ENCODE results near the gene BRCA1.
"Not testable (repeated sequence)": the region's sequence is repeated elsewhere in the genome, so short reads cannot be mapped to it uniquely, and the experiment has no call there.

The BRCA1 gene

DNA sequence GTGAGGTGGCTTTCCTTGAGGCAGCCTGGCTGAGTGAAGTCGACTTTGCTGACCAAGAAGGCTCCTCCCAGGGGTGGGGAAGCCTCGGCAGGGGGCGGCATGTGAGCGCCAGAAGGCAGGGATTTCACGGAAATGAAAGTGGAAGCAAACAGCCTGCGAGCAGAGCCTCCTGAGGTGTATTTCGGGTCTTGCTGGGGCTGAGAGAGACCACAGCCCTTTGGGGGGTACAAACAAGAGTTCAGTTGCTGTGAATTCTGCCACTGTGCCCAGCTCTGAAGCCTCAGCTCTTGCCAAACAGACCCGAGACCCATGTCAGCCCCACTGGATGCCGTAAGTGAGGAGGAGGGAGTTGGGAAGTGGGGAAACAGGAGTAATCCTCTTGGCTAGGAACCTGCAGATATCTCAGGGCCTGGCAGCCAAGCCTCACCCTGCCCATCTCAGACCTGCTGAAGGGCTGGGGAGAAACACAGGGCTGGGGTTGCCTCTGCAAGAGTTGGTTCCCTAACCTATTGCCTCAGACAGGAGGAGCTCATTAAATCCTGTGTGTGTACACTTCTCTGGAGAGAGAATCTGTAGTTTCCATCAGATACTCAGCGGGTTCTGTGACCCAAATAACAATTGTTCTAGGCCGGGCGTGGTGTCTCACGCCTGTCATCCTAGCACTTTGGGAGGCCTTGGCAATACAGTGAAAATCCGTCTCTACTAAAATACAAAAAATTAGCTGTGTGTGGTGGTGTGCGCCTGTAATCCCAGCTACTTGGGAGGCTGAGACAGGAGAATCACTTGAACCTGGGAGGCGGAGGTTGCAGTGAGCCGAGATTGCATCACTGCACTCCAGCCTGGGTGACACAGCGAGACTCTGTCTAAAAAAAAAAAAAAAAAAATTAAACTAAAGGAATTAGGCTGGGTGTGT lies 118.3 kb downstream of the BRCA1 start, which contains the start of gene IFI35:
IFI35 (plus strand) TSS at position 146 of the 913 bp plus-strand sequence; CDS start at position 310, 164 bp downstream.
- peak; percentile 74 to 75 for DNase-seq (ENCODE audit: low read depth in 1 of 2, low spot score in 1 of 2)

DNA sequence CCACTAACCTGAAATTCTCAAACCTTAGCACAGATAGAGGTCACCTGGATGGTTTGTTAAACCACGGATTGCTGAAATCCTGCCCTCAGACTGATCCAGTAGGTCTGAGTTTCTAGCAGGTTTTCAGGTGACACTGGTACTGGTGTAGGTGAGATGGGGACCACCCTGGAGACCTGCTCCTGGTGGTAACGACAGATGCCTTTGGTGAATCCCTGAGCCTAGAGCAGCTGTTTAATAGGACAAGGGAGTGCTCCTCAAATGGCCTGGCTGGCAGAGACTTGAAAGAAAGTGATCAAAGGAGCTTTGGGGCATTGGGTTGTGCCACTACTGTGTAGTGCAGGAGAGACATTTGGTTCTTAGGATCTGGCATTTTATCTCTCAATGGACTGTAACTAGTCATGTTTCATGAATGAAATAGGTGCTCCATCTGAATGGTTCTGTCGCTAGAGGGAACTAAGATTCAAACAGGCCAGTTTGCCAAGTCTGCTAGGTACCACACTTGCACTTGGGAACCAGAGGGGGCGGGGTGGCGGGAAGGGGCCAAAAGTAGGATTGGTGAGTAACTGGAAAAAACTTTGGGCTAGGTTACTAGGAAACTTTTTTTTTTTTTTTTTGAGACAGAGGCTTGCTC lies 121.5 kb downstream of the BRCA1 start:
- no peak for DNase-seq (ENCODE audit: low read depth in 1 of 2, low spot score in 1 of 2)

DNA sequence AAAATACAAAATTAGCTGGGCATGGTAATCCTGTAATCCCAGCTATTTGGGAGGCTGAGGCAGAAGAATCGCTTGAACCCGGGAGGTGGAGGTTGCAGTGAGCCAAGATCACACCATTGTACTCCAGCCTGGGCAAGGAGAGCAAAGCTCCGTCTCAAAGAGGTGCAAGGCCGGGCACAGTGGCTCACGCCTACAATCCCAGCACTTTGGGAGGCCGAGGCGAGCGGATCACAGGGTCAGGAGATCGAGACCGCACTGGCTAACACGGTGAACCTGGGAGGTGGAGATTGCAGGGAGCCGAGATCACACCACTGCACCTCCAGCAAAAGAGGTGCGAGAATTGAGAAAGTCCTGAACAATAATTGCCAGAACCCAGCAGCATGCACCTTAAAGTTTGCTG lies 124.3 kb downstream of the BRCA1 start:
- DNase-seq (ENCODE audit: low read depth in 1 of 2, low spot score in 1 of 2): not testable (repeated sequence)

DNA sequence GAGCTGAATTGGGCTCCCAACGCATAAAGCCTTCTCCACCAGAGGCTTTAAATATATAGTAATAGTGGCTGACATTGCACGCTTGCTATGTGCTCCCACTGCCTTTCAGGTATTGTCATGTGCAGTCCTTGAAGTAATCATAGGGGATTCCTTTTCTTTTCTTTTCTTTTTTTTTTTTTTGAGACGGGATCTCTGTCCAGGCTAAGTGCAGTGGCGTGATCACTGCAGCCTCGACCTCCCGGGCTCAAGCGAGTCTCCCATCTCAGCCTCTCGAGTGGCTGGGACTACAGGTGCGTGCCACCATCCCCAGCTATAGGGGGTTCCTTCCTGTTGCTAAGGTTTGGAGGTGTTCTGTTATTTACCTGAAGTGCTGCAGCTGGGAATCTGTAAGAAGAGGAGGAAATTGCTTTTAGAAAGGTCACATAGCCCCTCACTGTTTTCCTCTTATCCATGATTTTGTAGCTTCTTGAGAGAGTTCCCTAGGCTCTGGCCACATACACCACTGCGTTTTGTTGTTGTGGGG lies 126.1 kb downstream of the BRCA1 start:
- DNase-seq (ENCODE audit: low read depth in 1 of 2, low spot score in 1 of 2): no peak

DNA sequence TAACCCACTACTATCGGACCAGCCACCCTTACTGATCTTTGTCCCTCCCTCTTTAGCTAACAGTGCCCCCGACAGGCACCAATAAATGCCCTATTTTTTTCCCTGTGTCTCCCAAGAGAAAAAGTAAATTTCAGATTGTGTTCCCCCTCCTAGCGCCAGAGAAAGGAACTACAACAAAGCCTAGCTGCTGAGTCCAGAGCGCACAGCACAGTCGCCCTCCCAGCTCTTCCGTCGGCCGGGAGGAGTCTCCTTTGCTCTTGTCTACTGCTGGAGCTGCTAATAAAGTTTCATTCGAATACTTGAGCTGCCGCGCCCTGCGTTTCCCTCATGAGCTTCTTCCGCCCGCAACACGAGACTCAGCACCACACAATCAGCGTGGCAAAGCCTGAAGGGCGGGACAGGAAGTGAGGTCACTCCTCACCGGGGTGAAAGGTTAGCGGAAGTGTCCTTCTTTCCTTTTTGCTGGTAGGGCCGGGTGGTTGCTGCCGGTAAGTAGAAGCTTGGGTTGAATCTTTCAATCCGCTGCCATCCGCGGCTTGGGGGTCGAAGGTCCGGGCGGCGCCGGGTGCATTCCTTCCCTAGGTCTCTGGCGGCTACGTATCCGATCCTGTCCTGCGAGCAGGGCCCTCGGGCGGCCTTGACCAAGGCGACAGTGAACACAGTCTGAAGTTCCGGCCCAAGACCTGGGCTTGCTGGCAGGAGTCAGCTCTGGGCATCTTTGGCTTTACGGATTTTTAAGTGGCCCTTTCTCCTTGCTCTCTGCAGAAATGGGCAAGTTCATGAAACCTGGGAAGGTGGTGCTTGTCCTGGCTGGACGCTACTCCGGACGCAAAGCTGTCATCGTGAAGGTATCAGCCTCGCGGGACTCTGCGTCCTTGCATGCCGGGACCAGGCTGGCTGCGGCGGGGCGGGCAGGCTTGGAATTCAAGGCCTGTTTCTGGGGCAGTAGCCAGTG lies 126.9 kb downstream of the BRCA1 start, which contains the start of gene RPL27:
RPL27 (plus strand) TSS at position 436 of the 955 bp plus-strand sequence; CDS start at position 768, 332 bp downstream.
- peak; percentile 90 to 93 for DNase-seq (ENCODE audit: low read depth in 1 of 2, low spot score in 1 of 2)

DNA sequence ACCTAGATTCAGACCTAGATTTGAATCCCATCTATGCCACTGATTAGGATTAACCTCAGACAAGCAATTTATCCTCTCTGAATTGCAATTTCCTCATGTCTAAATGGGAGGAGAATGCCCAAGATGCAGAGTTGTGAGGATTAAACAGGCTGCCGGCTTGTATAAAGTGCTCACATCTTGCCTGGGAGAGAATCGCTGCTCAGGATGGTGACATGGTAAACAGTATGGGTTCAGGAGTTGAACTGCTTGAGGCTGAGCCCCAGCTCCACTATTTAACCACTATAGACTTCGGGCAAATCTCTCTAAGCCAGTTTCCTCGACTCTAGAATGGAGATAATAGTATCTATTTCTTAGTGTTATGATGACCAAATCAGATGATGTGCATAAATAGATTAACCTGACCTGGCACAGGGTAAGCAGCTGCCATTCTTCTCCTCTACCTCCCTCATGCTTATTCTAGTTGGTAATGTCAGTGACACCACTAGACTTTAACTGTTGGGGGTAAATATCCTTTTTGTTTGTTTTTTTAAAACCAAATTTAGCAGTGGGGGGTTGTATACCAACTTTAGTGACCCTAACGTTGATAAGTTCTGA lies 127.7 kb downstream of the BRCA1 start:
- no peak for DNase-seq (ENCODE audit: low read depth in 1 of 2, low spot score in 1 of 2)

Measured in stimulated activated CD4-positive, alpha-beta T cell treated with anti-CD3 and anti-CD28 coated beads, Interleukin-15, amount 100 ng/mL, for 1 hour (primary cell).